Fibroblast of the conjunctiva (primary cell): ENCODE results near the gene FBXL17.
"Not testable (repeated sequence)": the region's sequence is repeated elsewhere in the genome, so short reads cannot be mapped to it uniquely, and the experiment has no call there.

ENCODE experiments used
- DNase-seq: peaks from one replicate; pipeline ENCODE4 v3.0.0-alpha.2; 2010; ENCODE audit warnings: low read depth

FBXL17 gene

DNA sequence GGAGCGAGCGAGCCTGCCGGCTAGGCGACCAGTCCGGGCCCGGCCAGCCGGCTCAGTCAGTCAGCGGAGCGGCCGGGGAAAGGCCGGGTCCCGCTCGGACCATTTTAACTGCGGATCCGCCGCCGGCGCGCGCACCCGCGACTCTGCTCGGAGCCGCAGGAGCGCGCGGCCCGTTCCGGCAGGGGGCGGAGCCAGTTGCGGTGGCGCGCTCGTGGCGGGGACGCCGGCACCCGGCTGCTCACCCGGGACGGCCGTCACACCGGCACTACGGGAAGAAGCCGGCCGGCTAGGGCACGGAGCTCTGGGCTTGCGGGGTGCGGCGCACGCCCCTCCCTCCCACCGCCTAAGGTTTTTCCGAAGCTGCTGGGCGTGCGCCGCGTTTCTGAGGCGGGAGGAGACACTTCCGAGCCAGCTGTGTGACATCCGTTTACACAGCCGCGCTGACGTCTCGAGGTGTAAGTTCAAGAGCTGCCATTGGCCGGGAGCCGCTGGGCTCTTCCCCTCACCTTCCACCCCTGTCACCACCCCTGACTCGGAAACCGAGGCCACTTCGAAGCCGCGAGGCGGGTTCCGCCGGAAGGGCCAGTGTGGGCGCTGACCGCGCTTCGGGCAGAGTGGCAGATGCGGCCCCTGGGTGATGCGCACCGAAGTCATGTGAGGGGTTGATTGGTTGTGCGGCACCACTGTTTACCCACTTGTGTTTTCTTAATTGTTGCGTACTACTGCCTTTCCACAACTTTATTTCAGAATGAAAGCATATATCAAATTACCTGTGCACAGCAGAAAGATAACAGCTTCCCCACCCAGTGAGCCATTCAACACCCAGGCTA lies at the start of gene FBXL17:
TSS of gene FBXL17 (minus strand) at position 145 of the 830 bp plus-strand sequence.
- peak; percentile 92 for DNase-seq

DNA sequence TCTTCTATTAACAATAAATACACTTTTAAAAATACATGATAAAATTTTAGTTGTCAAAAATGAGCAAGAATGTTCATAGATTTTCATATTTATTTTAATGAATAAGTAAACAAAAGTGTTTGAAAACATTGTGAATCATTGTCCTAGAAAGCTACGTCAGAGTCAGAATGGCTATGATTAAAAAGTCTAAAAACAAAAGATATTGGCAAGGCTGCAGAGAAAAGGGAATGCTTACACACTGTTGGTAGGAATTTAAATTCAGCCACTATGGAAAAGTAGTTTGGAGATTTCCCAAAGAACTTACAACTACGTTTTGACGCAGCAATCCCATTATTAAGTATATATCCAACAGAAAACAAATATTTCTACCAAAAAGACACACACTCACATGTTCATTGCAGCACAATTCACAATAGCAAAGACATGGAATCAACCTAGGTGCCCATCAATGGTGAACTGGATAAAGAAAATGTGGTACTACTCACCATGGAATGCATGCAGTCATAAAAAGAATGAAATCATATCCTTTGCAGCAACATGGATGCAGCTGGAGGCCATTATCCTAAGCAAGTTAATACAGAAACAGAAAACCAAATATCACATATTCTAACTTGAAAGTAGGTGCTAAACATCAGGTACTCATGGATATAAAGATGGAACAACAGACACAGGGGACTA lies 49.2 kb upstream of the FBXL17 start:
- DNase-seq: no peak

- no peak for DNase-seq
Measured at GRCh38 chr5:108421713-108422112, 39.8 kb upstream of the FBXL17 start.

GRCh38 chr5:108420755-108421154 lies 38.9 kb upstream of the FBXL17 start:
- DNase-seq: no peak

- DNase-seq: no peak
Measured at GRCh38 chr5:108420158-108420557, 38.3 kb upstream of the FBXL17 start.

- DNase-seq: no peak
Measured at GRCh38 chr5:108418197-108418596, 36.3 kb upstream of the FBXL17 start.

GRCh38 chr5:108417166-108417670 lies 35.3 kb upstream of the FBXL17 start:
- no peak for DNase-seq

GRCh38 chr5:108415726-108416125 lies 33.8 kb upstream of the FBXL17 start:
- no peak for DNase-seq

DNA sequence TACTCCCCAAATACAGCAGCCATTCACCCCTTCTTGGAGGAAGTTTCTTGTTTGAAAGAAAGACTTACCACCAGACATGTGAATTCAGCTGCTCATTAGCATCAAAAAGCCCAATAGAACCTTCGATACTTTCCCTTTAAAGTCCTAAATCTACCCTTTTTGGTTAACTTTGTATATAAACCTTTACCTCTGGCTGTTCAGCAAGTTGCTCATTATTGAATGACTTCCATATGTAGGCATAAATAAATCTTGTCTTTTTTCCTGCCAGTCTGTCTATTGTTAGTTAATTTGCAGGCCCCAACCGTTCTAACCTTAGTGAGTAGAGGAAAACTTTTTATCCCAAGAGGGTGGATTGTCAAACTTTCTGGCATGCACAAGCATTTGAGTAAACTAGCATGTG lies 27.9 kb upstream of the FBXL17 start:
- DNase-seq: no peak

- not testable (repeated sequence) for DNase-seq
Measured at GRCh38 chr5:108405201-108405600, 23.3 kb upstream of the FBXL17 start.

DNA sequence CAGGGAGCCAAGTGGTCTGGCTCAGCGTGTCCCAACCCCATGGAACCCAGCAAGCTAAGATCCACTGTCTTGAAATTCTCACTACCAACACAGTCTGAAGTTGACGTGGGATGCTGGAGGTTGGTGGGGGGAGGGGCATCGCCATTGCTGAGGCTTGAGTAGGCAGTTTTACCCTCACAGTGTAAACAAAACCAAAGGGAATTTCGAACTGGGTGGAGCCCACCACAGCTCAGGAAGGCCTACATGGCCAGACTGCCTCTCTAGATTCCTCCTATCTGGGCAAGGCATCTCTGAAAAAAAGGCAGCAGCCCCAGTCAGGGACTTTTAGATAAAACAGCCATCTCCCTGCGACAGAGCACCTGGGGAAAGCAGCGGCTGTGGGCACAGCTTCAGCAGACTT lies 17.1 kb upstream of the FBXL17 start:
- DNase-seq: no peak

DNA sequence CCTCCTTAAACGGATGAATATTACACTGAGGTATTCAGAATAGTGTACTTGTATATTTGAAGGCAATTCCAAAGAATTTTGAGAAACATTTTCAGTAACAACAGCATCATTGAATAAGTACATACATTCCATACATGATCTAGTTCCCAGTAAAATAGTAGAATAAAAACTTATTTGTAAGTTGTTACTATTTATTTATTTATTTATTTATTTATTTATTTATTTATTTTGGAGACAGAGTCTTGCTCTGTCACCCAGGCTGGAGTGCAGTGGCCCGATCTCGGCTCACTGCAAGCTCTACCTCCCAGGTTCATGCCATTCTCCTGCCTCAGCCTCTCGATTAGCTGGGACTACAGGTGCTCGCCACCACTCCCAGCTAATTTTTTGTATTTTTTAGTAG lies 14.9 kb upstream of the FBXL17 start:
- not testable (repeated sequence) for DNase-seq

DNA sequence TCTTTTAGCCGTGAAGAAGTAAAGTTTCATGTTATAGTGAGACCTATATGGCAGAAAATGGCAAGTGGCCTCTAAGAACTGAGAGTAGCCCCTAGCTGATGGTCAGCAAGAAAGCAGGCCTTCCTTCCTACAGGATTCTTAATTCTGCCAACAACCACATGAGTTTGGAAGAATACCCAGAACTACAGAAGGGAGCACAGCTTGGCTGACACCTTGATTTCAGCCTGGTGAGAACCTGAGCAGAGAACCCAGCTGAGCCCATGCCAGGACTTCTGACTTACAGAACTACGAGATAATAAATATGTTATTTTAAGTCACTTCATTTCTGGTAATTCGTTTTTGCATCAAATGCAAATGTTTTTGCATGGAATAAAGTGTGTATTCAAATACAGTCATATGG lies 5.9 kb upstream of the FBXL17 start:
- DNase-seq: no peak

GRCh38 chr5:108386345-108387061 lies 4.6 kb upstream of the FBXL17 start:
- DNase-seq: no peak

- no peak for DNase-seq
Measured at GRCh38 chr5:108384741-108385140, 2.8 kb upstream of the FBXL17 start.

DNA sequence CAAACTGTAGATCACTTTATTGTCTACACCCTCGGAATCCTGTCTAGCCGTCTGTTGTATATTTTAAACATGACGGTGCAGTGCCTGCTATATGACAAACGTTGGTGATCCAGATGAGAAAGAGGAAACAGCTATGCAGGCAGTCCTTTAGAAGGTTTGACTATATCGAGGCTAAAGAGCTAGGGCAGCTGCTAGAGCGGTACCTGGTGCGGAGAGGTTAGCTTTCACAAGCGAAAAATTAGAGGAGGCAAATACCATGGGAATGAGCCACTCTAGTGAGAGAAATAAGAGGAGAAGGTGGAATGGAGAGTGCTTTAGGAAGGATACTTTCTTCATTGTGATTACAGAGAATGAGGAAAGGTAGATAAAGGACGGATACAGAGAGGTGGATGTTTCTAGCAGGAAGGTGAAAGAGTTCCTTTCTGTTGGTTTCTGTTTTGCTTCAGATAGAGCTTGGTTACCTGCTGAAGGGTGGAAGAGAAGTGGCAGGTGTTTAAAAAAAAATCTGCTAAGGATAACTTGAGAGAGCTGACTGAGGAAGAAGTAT lies 959 bp upstream of the FBXL17 start:
- no peak for DNase-seq

GRCh38 chr5:108381350-108381953 lies 446 bp downstream of the FBXL17 start:
- peak; percentile 30 for DNase-seq

DNA sequence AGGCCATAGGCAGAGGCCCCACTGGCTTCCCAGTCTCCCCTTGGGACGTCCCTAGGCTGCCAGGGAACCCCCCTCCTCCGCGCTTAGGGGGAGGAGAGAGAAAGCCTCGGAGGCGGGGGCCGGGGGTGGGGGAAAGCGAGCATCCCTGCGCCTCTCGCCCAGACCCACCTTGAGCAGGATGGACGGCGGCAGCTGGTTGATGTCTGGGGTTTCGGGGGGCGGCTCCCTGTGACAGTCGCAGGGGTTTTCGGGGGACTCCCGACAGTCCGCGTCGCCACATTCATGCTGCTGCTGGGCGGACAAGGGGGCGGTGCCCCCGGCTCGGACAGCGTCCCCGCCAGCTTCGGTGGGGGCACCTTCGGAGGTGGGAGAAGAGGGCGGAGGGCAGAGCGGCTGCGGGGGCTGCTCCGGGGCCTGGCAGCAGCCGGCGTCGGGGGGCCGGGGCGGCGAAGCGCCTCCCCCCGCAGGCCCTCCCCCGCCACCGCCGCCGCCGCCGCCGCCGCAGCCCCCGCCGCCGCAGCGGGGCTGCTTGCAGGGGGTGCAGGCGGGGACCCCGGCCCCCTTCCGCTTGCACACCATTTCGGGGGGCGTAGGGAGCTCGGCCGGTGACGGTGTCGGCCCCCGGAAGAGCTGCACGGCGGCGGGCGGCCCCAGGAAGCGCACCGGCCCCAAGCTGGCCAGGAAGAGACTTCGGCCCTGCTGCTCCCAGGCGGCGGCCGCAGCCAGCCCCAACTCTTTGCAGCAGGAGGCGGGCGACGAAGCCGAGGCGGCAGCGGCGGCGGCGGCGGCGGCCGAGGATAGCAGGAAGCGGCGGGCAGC lies 1.2 kb downstream of the FBXL17 start:
- no peak for DNase-seq

GRCh38 chr5:108379722-108380530 lies 2.0 kb downstream of the FBXL17 start:
- no peak for DNase-seq

GRCh38 chr5:108375768-108376167 lies 6.1 kb downstream of the FBXL17 start:
- no peak for DNase-seq
